GM18873 (cell line): ENCODE results near the gene SPATA2L.

Source experiments
- ATAC-seq: cut with Tn5 transposase; IDR thresholded peaks from one replicate; pipeline ENCODE4 v1.9.1; 2021; ENCODE audit warnings: mild to moderate bottlenecking, moderate library complexity, moderate number of reproducible peaks; ENCODE audit not compliant: unreplicated experiment, low FRiP score

The SPATA2L gene

DNA sequence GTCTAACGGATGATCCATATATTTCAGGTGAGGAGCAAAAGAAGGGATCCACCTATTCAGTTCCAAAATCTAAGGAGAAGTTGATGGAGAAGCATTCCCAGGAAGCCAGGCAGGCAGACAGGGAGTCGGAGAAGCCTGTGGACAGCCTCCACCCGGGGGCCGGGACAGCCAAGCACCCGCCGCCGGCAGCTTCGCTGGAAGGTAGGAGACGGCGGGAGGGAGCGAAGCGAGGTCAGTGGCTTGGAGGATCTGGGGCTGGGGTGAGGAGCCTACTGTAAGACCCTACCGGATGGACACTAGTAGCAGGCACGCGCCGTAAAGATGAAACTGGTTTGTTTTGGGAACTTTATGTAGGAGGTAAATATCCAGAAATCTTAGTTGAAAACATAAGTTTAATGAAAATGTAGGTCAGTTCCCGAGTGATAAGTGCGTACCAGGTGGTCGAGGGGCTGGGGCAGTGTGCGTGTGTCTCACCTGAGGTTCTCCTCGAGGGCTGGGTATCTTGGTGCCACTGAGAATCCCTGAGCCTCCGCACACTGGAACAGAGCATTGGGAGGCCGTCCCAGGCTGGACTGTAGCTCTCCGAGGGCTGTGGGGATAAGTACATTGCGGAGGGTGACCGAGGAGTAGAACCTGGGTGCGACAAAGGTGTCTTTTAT lies 43.2 kb downstream of the SPATA2L start:
- ATAC-seq, result no peak

DNA sequence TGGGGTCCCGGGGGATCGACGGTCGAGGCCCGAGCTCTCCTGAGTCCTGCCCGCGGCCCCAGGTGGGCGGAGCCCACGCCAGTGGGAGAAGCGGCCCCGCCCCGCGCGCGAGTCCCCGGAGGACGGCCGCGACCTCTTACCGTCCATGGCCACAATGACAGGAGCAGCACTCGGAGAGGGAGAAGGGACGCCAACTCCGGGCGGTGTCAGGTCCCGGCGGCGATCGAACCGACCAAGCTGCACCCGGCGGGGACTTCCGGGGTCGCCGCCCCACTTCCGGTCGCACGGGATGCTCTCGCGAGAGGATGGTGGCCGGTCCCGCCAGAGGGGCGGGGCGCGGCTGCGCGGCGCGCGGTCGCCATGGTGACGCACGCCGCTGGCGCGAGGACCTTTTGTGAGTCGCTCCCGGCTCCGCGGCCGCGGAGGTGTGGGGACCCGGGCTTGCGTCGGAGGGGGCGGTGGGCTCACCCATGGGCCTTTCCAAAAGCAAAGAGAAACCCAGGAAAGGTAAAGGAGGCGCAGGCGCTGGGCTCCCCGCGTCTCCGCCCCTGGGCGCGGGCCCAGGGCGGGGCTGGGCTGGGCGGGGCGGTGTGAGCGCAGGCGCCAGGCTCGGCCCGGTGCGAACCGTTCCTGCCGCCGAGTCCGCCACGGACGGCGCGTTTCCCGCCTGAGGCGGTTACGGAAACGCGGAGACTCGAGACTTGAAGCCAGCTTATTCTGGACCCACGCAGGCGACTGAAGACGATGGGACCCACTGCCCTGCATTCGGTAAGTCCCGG lies 43.9 kb downstream of the SPATA2L start, which contains the start of the genes CHMP1A and SPATA33:
TSS of gene CHMP1A (minus strand) at position 267 of the 779 bp plus-strand sequence. CDS start at position 147, 120 bp downstream.
TSS of gene SPATA33 (plus strand) at position 395 of the 779 bp plus-strand sequence. CDS start at position 471, 76 bp downstream.
- ATAC-seq, result peak; percentile 73

DNA sequence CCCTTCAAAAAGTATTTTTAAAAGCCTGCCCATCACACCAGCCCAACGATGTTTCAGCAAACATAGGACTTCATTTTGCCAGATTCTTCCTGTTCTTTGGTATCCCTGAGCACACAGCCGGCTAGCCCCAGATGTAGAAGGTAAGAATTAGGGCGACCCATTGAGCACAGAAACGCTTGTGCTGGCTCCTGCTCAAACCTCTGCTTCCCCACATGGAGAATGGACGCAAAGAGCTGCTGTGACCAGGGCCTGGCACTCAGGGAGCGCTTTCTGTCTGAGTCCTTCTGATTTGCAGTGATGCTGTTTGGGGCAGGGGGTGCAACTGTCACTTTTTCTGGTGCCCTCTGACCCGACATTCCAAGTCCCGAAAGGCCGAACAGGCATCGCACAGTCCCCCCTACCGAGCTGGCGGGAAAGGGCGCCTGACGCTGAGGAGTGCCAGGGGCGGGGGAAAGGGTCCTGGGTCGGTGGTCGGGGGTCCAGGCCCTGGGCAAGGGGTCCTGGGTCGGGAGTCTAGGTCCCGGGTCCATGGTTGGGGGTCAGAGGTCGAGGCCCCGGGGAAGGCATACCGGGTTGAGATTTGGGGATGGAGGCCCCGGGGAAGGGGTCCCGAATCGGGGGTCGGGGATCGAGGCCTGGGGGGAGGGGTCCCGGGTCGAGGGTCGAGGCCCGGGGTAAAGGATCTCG lies 44.9 kb downstream of the SPATA2L start:
- no peak for ATAC-seq

DNA sequence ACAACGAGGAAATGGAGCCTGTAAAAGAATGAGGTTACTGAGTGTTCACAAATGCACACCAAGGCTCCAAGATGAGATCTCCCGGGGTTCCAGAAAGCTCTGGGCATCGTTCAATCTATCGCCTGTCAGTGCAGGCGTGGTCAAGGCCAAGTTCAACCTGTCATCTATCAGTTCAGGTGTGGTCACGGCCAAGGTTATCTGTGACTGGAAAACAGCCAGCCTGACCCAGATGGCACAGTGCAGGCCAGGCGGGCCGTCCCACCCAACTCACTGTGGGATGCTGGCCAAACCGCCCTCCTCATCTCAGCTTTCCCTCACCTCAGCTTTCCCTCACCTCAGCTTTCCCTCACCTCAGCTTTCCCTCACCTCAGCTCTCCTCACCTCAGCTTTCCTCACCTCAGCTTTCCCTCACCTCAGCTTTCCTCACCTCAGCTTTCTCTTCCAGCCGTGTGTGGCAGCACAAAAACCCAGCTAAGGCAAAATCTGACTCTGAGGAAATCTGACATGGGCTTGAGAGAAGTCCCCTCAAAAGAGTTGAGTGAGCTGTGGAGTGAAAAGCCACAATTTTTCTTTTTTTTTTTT lies 46.4 kb downstream of the SPATA2L start:
- ATAC-seq, result no peak

DNA sequence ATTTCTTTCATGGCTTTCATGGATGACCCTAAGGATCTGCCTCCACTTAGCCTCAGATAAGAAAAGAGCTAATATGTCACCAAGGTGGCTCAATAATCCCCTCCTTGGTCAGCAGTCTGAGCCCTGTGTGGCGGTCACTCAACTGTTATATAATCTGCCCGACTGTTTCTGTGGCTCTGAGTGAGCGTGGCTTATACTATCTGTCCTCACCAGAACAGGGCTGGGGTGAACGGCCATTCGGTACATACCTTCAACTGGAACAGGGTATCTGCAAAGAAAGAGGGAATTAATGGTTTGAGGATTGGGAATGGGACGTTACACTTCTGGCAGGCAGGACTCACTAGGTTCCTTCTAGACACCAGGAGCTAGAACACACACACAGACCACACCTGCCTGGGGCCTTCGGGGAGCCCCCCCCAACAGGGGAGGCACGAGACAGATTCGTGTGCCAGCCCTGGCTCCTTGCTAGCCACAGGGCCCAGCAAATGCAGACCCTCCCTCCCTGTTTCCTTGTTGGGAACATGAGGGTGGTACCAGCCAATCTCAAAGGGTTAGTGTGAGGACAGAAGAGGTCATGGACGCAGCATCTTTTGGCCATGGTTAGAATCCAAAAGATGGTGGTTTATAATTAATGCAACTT lies 47.7 kb downstream of the SPATA2L start:
- no peak for ATAC-seq

DNA sequence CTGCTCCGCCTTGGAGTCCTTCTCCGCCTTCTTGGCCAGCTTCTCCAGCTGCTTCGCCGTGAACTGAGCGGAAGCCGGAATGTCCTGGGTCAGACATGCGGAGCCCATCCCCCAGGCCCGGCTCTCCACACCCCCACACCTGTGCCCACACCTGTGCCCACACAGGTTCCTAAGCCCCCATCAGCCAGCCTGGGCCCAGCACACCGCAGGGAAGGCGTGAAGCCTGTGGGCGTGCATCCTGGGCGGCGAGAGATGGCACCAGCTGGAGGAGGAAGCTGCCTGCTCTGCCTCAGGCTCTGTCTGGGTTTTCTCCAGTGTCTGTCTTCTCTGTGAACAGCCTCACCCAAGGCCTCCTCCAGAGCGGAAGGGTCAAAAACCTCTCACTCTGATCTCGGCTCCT lies 49.9 kb downstream of the SPATA2L start:
- no peak for ATAC-seq

DNA sequence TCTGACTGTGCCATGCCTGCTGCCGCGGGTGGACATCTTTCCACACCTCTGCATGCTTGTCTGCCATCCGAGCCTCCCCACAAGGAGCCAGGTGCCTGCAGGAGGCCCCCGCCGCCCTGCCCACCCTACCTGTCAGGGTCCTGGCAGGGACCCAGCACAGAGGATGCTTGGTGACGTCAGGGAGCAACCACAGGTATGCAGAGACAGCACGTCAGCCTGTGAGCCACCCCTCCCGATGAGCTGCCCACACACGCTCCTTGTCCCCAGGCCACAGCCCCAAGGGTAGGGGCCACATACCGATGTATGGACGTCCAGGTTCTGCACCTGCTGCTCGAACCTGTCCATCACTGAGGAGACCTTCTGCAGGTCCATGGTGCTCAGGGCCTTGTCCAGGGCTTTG lies 54.6 kb downstream of the SPATA2L start:
- ATAC-seq, result no peak
